ENCODE results near the gene KIAA0319L. TPM values are rescaled to one million over a fixed set of nuclear protein-coding genes. Genes with fewer than 3 reads are reported as not detected.

KIAA0319L gene
- total and polyA plus RNA-seq, 2 donors (not counting 3 experiments of a cell fraction or from before 2014, with no cell fraction given) = 31.4 to 43.4 TPM

DNA sequence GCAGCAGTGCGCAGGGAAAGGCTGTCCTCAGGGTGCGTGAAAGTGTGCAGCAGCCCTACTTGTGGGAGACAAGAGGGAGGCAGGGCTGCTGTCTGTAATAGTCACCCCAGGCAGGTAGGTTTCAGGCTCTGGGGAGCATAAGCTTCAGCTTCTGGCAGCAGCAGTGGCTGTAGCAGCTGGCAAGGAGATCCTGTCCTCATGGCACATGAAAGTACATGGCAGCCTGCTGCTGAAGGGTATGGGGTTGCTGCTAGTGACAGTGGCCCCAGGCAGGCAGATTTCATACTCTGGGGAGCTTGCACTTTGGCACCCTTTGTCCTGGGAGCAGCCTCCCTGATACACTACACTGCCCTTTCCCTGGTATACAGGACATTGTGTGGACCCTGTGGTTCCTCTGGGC, 26.3 kb downstream of the KIAA0319L start:
- no peak overlapping the region for H3K4me2 ChIP-seq (ENCODE audit: insufficient read depth, low read length)
- TF ChIP-seq, protein P1, sequence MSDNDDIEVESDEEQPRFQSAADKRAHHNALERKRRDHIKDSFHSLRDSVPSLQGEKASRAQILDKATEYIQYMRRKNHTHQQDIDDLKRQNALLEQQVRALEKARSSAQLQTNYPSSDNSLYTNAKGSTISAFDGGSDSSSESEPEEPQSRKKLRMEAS (IDR thresholded peaks at IDR 0.05; ENCODE audit: insufficient read depth, insufficient read length) = no peak
- TF ChIP-seq FOS (IDR thresholded peaks at IDR 0.05; ENCODE audit: borderline replicate concordance, insufficient read depth, low read length) = no peak
- TF ChIP-seq, protein P2, sequence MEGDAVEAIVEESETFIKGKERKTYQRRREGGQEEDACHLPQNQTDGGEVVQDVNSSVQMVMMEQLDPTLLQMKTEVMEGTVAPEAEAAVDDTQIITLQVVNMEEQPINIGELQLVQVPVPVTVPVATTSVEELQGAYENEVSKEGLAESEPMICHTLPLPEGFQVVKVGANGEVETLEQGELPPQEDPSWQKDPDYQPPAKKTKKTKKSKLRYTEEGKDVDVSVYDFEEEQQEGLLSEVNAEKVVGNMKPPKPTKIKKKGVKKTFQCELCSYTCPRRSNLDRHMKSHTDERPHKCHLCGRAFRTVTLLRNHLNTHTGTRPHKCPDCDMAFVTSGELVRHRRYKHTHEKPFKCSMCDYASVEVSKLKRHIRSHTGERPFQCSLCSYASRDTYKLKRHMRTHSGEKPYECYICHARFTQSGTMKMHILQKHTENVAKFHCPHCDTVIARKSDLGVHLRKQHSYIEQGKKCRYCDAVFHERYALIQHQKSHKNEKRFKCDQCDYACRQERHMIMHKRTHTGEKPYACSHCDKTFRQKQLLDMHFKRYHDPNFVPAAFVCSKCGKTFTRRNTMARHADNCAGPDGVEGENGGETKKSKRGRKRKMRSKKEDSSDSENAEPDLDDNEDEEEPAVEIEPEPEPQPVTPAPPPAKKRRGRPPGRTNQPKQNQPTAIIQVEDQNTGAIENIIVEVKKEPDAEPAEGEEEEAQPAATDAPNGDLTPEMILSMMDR (IDR thresholded peaks at IDR 0.05; ENCODE audit: extremely low read depth in 1 of 2, insufficient read depth in 1 of 2, low read depth in 1 of 2, low read length in 2 of 2) = no peak
- TF ChIP-seq EZH2 (IDR thresholded peaks at IDR 0.05; ENCODE audit: borderline replicate concordance, low read depth, low read length, severe bottlenecking) = no peak
- TF ChIP-seq GATA2 (IDR thresholded peaks at IDR 0.05; ENCODE audit: insufficient read depth, insufficient read length, low read depth, low read length) = no peak
- no peak for TF ChIP-seq JUN (IDR thresholded peaks at IDR 0.05; ENCODE audit: borderline replicate concordance, insufficient read depth, insufficient read length, low read depth)
- no peak for TF ChIP-seq MYC (IDR thresholded peaks at IDR 0.05; ENCODE audit: low read depth, low read length)
- TF ChIP-seq POLR2A (IDR thresholded peaks at IDR 0.05; ENCODE audit: low read depth, low read length) = no peak
- TF ChIP-seq POLR2AphosphoS5 (IDR thresholded peaks at IDR 0.05; ENCODE audit: insufficient read depth, low read depth, low read length) = no peak
- FAIRE-seq (no peak), DNase-seq (ENCODE audit: low read depth, low spot score) (no peak)
- ChIA-PET POLR2A (no interaction called here), CTCF (no interaction called here)
- H4K20me1 ChIP-seq (replicated peaks; ENCODE audit: control insufficient read depth, extremely low read depth, insufficient read depth, low read length) = peaks cover 3% of the 10 kb centered on the region
- peaks cover 0 to 5% of the 10 kb centered on the region in 2 experiments for H3K36me3 ChIP-seq (ENCODE audit: control insufficient read depth in 2 of 2, extremely low read depth in 1 of 2, insufficient read depth in 2 of 2, low read length in 2 of 2)
- intact Hi-C loops (cut with micrococcal nuclease) (no loop called here), dilution Hi-C loops (cut with MboI; ENCODE audit: extremely low pct_ligation_motif_present, low sequenced_read_pairs) (no loop called here)
- H3K9me3 ChIP-seq (replicated peaks; ENCODE audit: control insufficient read depth, insufficient read depth, low read length) = no peaks in the 10 kb centered on the region
- H3K79me2 ChIP-seq (ENCODE audit: control insufficient read depth, insufficient read depth, low read length) = no peaks in the 10 kb centered on the region
- H3K9me1 ChIP-seq (replicated peaks; ENCODE audit: control insufficient read depth, extremely low read depth, insufficient read depth, low read length) = no peaks in the 10 kb centered on the region
- H3K27me3 ChIP-seq (ENCODE audit: control insufficient read depth in 2 of 2, insufficient read depth in 2 of 2, low read length in 2 of 2) = no peaks in the 10 kb centered on the region
- H3K9ac ChIP-seq (replicated peaks; ENCODE audit: extremely low read depth, insufficient read depth, low read length) = no peak overlapping the region
- BruUV-seq (replicated peaks) = no TSS peak
- no peak overlapping the region for H3K4me3 ChIP-seq (replicated peaks in 1 of 3; ENCODE audit: insufficient read depth in 1 of 3, low read depth in 1 of 3, low read length in 3 of 3)
- no peak overlapping the region for H3K27ac ChIP-seq (ENCODE audit: insufficient read depth, low read depth, low read length)
- no peak overlapping the region for H2AFZ ChIP-seq (ENCODE audit: low read depth, low read length)
- H3K4me1 ChIP-seq (ENCODE audit: control insufficient read depth, extremely low read depth, insufficient read depth, low read length) = no peaks in the 10 kb centered on the region
